GM12878 (cell line): ENCODE data around the gene BCOR. TPM values are rescaled to one million over a fixed set of nuclear protein-coding genes. Genes with fewer than 3 reads are reported as not detected.

Source experiments
- ATAC-seq: fragments of 200-7000 bp; cut with Tn5 transposase; 3 replicates; pipeline ENCODE4 v1.9.1; 2020; ENCODE audit warnings: mild to moderate bottlenecking, moderate library complexity
- BruUV-seq: library from RNA; stranded (reverse); fragments of 400-500 nt; replicated peaks from 2 replicates; lab custom pipeline; 2021; lab: Mats Ljungman, UMichigan
- CTCF ChIA-PET: fragments of 300-600 bp; sonication (Branson Sonifier 250); formaldehyde crosslinking; extraction: SDS; loops from one replicate; lab custom pipeline; 2021; ENCODE audit warnings: inconsistent platforms; lab: Yijun Ruan, JAX
- POLR2A ChIA-PET: fragments of 350-600 bp; formaldehyde crosslinking; extraction: SDS; loops from one replicate; lab custom pipeline; 2021; ENCODE audit warnings: inconsistent platforms; lab: Charles Lee
- RAD21 ChIA-PET: fragments of 300-600 bp; sonication (Branson Sonifier 250); formaldehyde crosslinking; loops from one replicate; lab custom pipeline; 2023; ENCODE audit warnings: antibody characterized with exemption; ENCODE audit not compliant: unreplicated experiment; lab: Charles Lee
- SMC1A ChIA-PET: fragments of 300-600 bp; sonication (Branson Sonifier 250); formaldehyde crosslinking; loops from one replicate; lab custom pipeline; 2023; ENCODE audit not compliant: unreplicated experiment, uncharacterized antibody; lab: Charles Lee
- DNase-seq: peaks from one replicate; pipeline ENCODE4 v3.0.0-alpha.2; 2011; ENCODE audit warnings: low read depth, low spot score
- FAIRE-seq: peaks from 3 replicates; lab custom pipeline; 2011; peaks lifted over from hg19 to GRCh38; lab: Jason Lieb, UNC
- H2AFZ ChIP-seq: 2 replicates; pipeline ENCODE4 v1.6.0; 2011; ENCODE audit warnings: low read depth, low read length, control low read depth; ENCODE audit not compliant: control insufficient read depth
- H3K27ac ChIP-seq: 2 replicates; pipeline ENCODE4 v1.5.1; 2011; ENCODE audit warnings: control low read depth; ENCODE audit not compliant: control insufficient read depth, insufficient read depth
- H3K27me3 ChIP-seq, 2 experiments: replicated peaks in 1 of 2; 2 replicates each; pipeline versions ENCODE4 v1.6.0 to v1.6.1; 2011; ENCODE audit warnings: low read length in 1 of 2; ENCODE audit not compliant: control insufficient read depth in 2 of 2, insufficient read depth in 2 of 2
- H3K36me3 ChIP-seq, 2 experiments: 2 replicates each; pipeline ENCODE4 v1.5.1; 2011; ENCODE audit warnings: low read length in 1 of 2; ENCODE audit not compliant: control insufficient read depth in 2 of 2, insufficient read depth in 2 of 2
- H3K4me1 ChIP-seq: 2 replicates; pipeline ENCODE4 v1.6.1; 2011; ENCODE audit warnings: mild to moderate bottlenecking, low read length, moderate library complexity, mixed read lengths; ENCODE audit not compliant: control insufficient read depth, insufficient read depth
- H3K4me2 ChIP-seq: 2 replicates; pipeline ENCODE4 v1.6.0; 2011; ENCODE audit warnings: control low read depth; ENCODE audit not compliant: control insufficient read depth, insufficient read depth
- H3K4me3 ChIP-seq: fragments of 200-600 bp; sonication (generic); 2 replicates; pipeline ENCODE4 v1.5.1; 2016
- H3K79me2 ChIP-seq: 2 replicates; pipeline ENCODE4 v1.6.0; 2011; ENCODE audit warnings: low read length; ENCODE audit not compliant: control insufficient read depth, insufficient read depth
- H3K9ac ChIP-seq: 2 replicates; pipeline ENCODE4 v1.8.0; 2011; ENCODE audit warnings: low read length, control low read depth, mixed read lengths; ENCODE audit not compliant: control insufficient read depth, insufficient read depth
- H3K9me3 ChIP-seq: replicated peaks from 3 replicates; pipeline ENCODE4 v1.5.1; 2011; ENCODE audit warnings: mild to moderate bottlenecking, low read length; ENCODE audit not compliant: control insufficient read depth, insufficient read depth
- H4K20me1 ChIP-seq: 2 replicates; pipeline ENCODE4 v1.6.0; 2011; ENCODE audit not compliant: control insufficient read depth, insufficient read depth
- HCFC1 ChIP-seq: fragments of 150-350 bp; IDR thresholded peaks from 2 replicates; pipeline ENCODE4 v1.6.1; 2014; ENCODE audit warnings: low read length
- HDGF ChIP-seq: fragments of 450-650 bp; IDR thresholded peaks from 2 replicates; pipeline ENCODE4 v1.6.1; 2016; ENCODE audit warnings: antibody characterized with exemption
- IKZF2 ChIP-seq, 2 experiments: fragments of 450-650 bp; IDR thresholded peaks; 2 replicates each; pipeline ENCODE4 v1.6.1; 2017; ENCODE audit warnings: mild to moderate bottlenecking in 2 of 2, moderate library complexity in 2 of 2
- NFYB ChIP-seq: IDR thresholded peaks from 2 replicates; pipeline ENCODE4 v1.6.1; 2011; ENCODE audit warnings: low read depth, mild to moderate bottlenecking, low read length, improper control_type of control experiment, moderate library complexity; ENCODE audit not compliant: insufficient read depth
- NR2F1 ChIP-seq: fragments of 450-650 bp; conservative IDR thresholded peaks from 2 replicates; pipeline ENCODE4 v1.6.1; 2017; ENCODE audit warnings: mild to moderate bottlenecking
- TBL1XR1 ChIP-seq: IDR thresholded peaks from 2 replicates; pipeline ENCODE4 v1.6.1; 2012; ENCODE audit warnings: low read depth, low read length, improper control_type of control experiment
- ZNF217 ChIP-seq: fragments of 450-650 bp; IDR thresholded peaks from 2 replicates; pipeline ENCODE4 v1.6.1; 2017; ENCODE audit warnings: antibody characterized with exemption, mild to moderate bottlenecking
- ZNF384 ChIP-seq: IDR thresholded peaks from 2 replicates; pipeline ENCODE4 v1.6.1; 2012; ENCODE audit warnings: low read depth, mild to moderate bottlenecking, low read length, improper control_type of control experiment, borderline replicate concordance
- WGBS: methylation state at CpG from one replicate; pipeline ENCODE4 v1.1.6; 2016; ENCODE audit warnings: low lambda C conversion rate; ENCODE audit not compliant: insufficient replicate concordance, insufficient coverage; ENCODE audit errors: missing lambda C conversion rate; 5-methylcytosine and 5-hydroxymethylcytosine counted together
- in situ Hi-C: fragments of 300-500 bp; cut with MboI; formaldehyde crosslinking; loops from 9 replicates; pipeline ENCODE4 v1.14.3; 2018; ENCODE audit warnings: mixed read lengths
- intact Hi-C: fragments of 100-400 bp; cut with micrococcal nuclease; formaldehyde crosslinking; loops from one replicate; pipeline ENCODE4 v1.14.2; 2022; ENCODE audit not compliant: unreplicated experiment
- polyA plus RNA-seq, 11 experiments: library from polyadenylated mRNA; depleted of rRNA in 4 of 11; unstranded in 6 of 11; stranded (reverse) in 5 of 11; fragments of >200 nt; fragmentation: Nextera tagmentation in 4 of 11; fragmentation: Illumina TruSeq in 1 of 11; extraction: Ambion mirVana in 4 of 11; extraction: Trizol in 1 of 11; gene quantifications; 1 replicate in 1 of 11; 2 replicates in 10 of 11; pipeline versions ENCODE4 v1.2.1 to v1.2.3, GENCODE V29; 2011 to 2016; ENCODE audit warnings: inconsistent platforms in 2 of 11, missing spikeins in 2 of 11, low read depth in 1 of 11
- total RNA-seq, 4 experiments: library from RNA; depleted of rRNA in 3 of 4; stranded (reverse); fragments of >200 nt in 3 of 4; fragmentation: Illumina TruSeq in 1 of 4; extraction: Trizol in 1 of 4; gene quantifications; 2 replicates each; pipeline versions ENCODE4 v1.2.1 to v1.2.3, GENCODE V29; 2013 to 2021

Gene BCOR
- total and polyA plus RNA-seq, 10 of the 15 experiments (the other 5 are each of a cell fraction or from before 2014, with no cell fraction given), result 5.1 to 16.4 (median 10.1) TPM

- Histone ChIP-seq H3K4me2 (peak overlapping the region; percentile 48; the same call in 1 of the 2 replicates), H3K9me3 (peaks cover 3% of the 10 kb centered on the region; the same call in 1 of the 3 replicates), H3K4me3 (no peak overlapping the region), H3K36me3 (no peaks in the 10 kb centered on the region)
- RAD21 ChIA-PET, result no interaction called here
- no peak for TF ChIP-seq HCFC1
- no peak for TF ChIP-seq ZNF384
- TF ChIP-seq IKZF2 (IDR thresholded peaks at IDR 0.05), result no peak
- no peak for TF ChIP-seq NFYB
- no peak for TF ChIP-seq NR2F1
- no peak for TF ChIP-seq TBL1XR1
- no peak for TF ChIP-seq HDGF
- TF ChIP-seq ZNF217, result no peak
- TF ChIP-seq, all 136 proteins: peak for 0
- Histone ChIP-seq H3K9ac (no peak overlapping the region), H3K4me1 (peaks cover 9% of the 10 kb centered on the region), H2AFZ (no peak overlapping the region), H3K79me2 (no peaks in the 10 kb centered on the region), H3K27me3 (no peaks in the 10 kb centered on the region; a peak in 1 of 4 replicates), H4K20me1 (no peaks in the 10 kb centered on the region; the same call in 1 of the 2 replicates), H3K27ac (no peak overlapping the region)
- DNase-seq, result no peak
- BruUV-seq, result no TSS peak
- WGBS, result 73% methylated on average over 44 of the region's 50 CpGs
- CTCF ChIA-PET, result no interaction called here
- in situ Hi-C loops (no loop called here), intact Hi-C loops (no loop called here)
- ATAC-seq, result no peak
- POLR2A ChIA-PET, result no interaction called here
- no peak for FAIRE-seq
- SMC1A ChIA-PET, result no interaction called here
Observed at GRCh38 chrX:40147126-40147952, 49.6 kb upstream of the BCOR start.
